ENCODE results near the gene KAT2B.
"Not testable (repeated sequence)": the region's sequence is repeated elsewhere in the genome, so short reads cannot be mapped to it uniquely, and the experiment has no call there.

Gene KAT2B

DNA sequence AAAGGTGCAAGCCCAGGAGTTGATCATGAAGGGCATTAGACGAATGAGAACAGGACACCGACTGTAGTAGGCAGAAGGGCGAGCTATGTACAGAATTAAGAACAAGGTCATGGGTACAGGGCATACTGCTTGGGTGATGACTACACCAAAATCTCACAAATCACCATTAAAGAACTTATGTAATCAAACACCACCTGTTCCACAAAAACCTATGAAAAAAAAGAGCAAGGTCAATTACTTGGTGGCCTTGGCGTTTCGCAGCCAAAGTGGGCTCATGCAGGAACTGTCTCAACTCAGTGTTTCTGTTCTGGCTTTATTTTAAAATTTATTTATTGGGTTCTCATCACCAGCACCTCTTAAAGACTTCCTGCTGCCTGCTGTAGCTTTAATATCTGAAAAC lies 2.1 kb downstream of the KAT2B start:
- DNase-seq = no peak

DNA sequence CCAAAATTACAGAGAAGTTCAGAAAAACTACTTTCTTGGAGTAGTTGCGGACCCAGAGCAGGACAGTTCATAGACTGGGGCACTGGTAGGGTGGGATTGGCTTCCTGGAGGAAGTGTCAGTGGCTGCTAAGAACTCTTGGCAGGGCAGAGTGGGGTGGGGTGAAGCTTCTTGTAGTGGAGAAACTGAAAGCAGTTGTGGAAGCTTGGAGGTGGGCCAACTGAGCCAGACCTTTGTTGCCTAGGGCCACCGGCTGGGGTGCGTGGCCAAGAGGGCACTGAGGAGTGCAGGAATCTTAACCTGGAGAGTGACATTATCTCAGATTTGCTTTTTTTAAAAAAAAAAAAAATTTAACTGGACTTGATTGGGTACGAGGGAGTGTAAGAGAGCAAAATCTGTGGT lies 3.1 kb downstream of the KAT2B start:
- peak; percentile 34 for DNase-seq

- DNase-seq = no peak
Measured at GRCh38 chr3:20043825-20044224, 3.6 kb downstream of the KAT2B start.

GRCh38 chr3:20045141-20045540 lies 4.9 kb downstream of the KAT2B start:
- DNase-seq = not testable (repeated sequence)

DNA sequence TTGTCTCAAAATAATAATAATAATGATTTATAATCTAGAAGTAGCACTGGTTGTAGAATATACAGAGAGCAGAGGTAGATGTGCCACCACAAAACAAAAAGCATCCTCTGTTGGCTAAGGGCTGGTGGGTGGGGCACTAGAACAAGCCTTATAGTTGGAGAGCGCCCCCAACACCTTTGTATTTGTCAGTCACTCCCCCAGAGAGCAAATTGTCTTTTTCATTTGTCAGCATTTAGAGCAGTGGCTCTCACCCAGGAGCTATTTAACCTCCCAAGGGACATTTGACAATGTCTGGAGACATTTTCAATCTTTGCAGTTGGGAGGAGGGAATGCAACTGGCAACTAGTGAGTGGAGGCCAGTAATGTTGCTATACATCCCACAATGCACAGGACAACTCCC lies 6.3 kb downstream of the KAT2B start:
- DNase-seq = no peak

- no peak for DNase-seq
Measured at GRCh38 chr3:20047341-20047779, 7.1 kb downstream of the KAT2B start.

GRCh38 chr3:20047976-20048883 lies 8.0 kb downstream of the KAT2B start:
- DNase-seq = no peak

GRCh38 chr3:20051123-20051806 lies 11.0 kb downstream of the KAT2B start:
- no peak for DNase-seq

GRCh38 chr3:20052851-20053250 lies 12.6 kb downstream of the KAT2B start:
- DNase-seq = no peak

GRCh38 chr3:20054549-20054987 lies 14.3 kb downstream of the KAT2B start:
- DNase-seq = no peak

DNA sequence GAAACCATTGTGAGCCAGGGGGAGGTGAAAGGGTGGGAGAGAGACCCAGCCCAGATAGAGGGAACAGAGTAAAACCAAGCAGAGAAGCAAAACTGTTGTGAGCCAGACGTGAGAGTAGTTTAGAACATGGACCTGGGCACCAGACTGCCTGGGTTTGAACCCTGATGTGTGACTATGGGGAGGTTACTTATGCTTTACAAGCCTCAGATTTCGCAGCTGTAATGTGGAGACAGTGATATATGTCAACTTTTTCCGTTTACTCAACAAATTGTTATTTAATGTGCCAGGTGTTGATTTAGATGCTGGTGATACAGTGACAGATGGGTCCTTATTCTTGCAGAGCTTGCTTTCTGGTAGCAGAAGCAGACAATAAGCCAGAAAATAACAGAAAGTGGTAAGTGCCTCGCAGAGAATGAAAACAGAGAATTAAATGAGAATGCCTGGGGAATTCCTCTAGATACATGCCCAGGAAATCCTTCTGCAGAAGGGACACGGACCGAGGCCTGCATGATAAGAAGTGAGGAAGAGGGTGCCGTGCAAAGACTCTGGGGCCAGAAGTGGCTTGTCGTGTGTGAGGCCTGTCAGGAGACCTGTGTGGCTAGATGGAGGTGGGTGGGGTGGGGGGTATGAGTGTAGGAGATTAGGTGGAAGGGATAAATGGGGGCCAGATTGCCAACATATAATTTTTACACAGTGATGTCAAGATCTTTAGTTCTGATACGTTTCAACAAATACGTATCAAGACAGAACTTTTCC lies 15.0 kb downstream of the KAT2B start:
- DNase-seq = no peak

DNA sequence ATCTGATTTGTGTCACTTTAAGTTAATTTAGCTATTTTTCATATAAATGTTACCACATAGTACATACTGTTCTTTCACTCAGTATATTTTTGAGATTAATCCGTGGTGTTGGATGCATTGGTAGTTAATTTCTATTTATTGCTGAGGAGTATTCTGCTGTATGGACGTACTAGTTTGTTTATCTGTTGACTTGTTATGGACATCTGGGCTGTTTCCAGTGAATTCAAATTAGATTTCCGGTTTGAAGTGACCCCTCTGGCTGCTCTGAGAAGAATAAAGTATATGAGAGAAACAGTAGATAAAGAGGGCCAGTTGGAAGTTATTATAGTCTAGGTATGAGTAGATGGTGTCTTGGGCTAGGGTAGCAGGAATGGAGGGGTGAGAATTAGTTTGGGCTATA lies 15.6 kb downstream of the KAT2B start:
- DNase-seq = no peak

- no peak for DNase-seq
Measured at GRCh38 chr3:20056725-20057611, 16.7 kb downstream of the KAT2B start.

DNA sequence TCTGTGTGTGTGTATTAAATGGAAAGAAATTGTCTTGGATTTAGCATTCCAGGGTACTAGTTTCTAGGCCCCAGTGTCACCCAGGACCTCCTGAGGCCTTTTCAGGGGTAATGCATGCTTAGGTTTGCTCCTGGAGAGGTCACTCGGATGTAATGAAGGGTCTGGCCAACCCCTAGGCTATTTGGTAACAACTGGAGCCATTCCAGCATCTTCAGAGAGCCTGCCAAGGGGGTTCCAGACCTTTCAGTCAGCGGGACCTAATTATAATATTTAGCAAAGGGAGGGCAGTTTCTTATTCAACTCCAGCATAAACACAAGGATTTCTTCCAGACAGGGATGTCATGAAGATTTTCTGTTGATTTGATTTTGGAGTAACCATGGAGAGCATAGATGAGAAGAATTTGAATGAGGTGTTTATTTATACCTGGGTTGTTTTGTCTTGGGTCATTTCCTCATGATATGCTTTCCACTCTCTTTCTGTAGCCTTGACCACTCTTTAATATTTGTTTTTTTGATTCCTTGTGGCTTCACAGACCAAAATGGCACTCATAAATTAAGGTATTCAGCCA lies 17.4 kb downstream of the KAT2B start:
- DNase-seq = no peak

- DNase-seq = no peak
Measured at GRCh38 chr3:20059929-20060328, 19.7 kb downstream of the KAT2B start.

DNA sequence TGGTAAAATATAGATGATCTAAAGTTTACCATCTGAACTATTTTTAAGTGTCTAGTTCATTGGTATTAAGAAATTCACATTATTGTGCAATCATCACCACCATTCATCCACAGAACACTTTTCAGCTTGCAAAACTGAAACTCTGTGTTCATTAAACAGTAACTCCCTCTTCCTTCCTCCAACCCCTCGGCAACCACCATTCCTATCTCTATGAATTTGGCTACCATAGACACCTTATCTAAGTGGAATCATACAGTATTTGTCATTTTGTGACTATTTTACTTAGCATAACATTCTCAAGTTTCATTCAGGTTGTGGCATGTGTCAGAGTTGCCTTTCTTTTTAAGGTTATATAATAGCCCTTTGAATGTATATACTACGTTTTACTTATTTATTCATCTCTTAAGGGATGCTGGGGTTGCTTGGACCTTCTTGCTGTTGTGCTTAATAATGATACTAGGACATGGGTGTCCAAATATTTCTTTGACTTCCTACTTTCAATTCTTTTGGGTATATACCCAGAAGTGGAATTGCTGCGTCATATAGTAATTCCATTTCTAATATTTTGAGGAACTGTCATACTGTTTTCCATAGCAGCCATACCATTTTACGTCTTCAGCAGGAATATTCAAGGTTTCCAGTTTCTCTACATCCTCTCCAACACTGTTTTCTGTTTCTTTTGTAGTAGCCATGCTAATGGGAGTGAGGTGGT lies 20.9 kb downstream of the KAT2B start:
- DNase-seq = no peak

DNA sequence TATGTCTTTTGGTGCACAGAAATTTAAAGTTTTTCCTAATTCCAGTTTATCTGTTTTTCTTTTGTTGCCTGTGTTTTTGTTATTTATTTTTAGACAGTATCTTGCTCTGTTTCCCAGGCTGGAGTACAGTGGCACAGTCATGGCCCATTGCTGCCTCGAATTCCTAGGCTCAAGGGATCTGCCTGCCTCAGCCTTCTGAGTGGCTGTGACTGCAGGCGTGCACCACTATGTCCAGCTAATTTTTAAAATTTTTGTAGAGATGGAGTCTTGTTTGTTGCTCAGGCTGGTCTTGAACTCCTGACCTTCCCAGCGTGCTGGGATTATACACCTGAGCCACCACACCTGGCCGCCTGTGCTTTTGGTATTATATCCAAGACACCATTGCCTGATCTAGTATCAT lies 22.8 kb downstream of the KAT2B start:
- no peak for DNase-seq

DNA sequence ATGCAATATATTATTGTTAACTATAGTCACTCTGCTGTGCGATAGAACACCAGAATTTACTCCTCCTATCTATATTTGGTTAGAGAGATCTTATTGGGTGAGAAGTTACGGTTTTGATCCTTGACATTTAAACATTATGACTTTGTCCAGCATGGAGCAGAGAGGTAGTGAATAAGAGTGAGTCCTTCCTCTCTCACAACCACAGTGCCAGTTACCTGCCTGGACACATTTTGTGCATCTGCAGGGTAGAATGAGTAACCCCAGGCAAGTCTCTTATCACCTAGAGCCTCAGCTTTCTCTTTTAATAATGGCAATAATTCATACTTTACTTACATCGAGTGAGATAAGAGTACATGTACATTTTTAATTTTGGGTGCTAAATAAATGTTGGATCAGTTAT lies 24.1 kb downstream of the KAT2B start:
- no peak for DNase-seq

GRCh38 chr3:20064796-20065564 lies 24.7 kb downstream of the KAT2B start:
- DNase-seq = no peak

DNA sequence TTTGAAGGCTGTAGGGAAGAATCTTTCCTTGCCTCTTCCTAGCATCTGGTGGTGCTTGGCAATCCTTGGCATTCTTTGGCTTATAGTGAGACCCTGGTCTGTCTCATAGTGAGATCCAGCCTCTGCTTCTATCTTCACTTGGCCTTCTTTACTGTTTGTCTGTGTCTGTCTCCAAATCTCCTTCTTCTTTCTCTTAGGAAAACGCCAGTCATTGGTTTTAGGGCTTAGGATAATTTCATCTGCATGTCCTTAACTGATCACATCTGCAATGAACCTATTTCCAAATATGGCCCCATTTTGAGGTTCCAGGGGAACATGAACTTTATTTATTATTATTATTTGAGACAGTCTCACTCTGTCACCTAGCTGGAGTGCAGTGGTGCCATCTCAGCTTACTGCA lies 25.8 kb downstream of the KAT2B start:
- no peak for DNase-seq
